NK-92 (cell line): Measurements from ENCODE around the gene WDFY3.

ENCODE experiments used
- DNase-seq: peaks from one replicate; lab custom pipeline; 2025; ENCODE audit not compliant: unreplicated experiment; lab: John Stamatoyannopoulos, UW

The WDFY3 gene

DNA sequence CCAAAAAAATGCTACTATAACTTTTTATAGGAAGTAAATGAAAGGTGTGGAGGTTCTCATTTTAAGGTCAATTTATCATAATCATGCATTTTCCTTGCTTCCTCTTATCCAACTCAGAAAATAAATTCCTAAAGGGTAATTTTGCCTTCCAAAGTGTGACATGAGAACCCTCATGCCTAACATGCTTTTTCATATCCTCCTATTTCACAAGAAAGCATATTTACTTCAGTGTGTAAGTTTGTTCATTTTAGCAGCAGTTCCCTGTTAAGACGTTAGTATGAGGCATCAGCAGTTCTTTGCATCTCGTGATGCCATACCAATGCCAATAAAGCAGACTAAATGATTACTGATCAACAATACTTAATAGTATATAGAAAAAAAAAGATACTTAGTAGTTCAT lies 18.4 kb downstream of the WDFY3 start:
- DNase-seq = no peak

- DNase-seq = no peak
Observed at GRCh38 chr4:84944947-84945346, 21.5 kb downstream of the WDFY3 start.

- no peak for DNase-seq
Observed at GRCh38 chr4:84940960-84941359, 25.5 kb downstream of the WDFY3 start.

DNA sequence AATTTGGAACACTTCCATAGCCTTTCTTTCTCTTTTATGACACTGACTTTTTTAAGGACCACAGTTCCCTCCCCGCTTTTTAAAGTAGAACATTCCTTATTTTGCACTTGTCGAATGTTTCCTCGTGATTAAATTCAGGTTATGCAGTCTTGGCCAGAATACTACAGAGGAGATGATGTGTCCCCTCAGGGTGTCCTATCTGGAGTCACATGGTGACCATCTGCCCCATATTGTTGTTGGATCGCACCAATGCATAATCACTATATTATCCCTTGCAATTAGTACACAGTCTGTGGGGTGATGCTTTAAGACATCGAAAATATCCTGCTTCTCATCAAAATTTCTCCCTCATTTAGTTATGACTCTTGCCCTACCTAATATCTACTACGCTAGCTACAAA lies 27.4 kb downstream of the WDFY3 start:
- no peak for DNase-seq

DNA sequence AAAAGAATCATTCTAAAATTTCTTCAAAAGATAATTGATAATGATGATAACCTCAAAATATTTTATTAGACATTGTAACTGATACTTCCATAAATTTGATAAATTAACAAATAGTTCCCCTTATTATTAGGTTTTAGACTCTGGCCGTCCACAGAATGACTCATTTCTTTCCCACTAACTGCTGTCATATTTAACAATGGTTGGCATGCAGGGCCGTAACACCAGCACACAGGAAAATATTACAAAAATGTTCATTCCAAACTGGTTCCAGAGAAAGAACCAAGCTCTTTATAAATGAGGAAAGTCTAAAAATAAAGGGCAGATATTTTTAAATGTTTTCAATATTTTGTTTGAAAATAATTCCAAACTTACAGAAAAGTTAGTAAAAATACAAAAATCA lies 28.2 kb downstream of the WDFY3 start:
- no peak for DNase-seq

GRCh38 chr4:84937381-84937977 lies 29.0 kb downstream of the WDFY3 start:
- no peak for DNase-seq

- no peak for DNase-seq
Observed at GRCh38 chr4:84936123-84936522, 30.4 kb downstream of the WDFY3 start.

DNA sequence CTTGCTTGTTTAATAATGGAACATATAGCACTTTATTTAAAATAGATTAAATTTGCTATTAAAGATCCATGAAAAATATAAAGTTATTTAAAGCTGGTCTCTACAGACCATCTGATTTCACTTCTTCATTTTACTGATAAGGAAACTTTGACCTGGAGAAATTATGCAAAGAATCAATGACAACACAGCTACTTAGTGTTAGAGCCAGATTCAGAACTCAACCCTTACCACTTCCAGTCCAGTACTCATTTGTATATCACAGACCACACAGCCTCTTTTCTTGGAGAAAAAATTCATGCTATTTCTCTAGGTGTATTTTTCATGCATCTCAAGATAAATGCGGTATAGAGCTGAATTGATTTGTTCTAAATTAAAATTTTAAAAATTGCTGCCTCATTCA lies 34.0 kb downstream of the WDFY3 start:
- DNase-seq = no peak

- no peak for DNase-seq
Observed at GRCh38 chr4:84931961-84932360, 34.5 kb downstream of the WDFY3 start.

DNA sequence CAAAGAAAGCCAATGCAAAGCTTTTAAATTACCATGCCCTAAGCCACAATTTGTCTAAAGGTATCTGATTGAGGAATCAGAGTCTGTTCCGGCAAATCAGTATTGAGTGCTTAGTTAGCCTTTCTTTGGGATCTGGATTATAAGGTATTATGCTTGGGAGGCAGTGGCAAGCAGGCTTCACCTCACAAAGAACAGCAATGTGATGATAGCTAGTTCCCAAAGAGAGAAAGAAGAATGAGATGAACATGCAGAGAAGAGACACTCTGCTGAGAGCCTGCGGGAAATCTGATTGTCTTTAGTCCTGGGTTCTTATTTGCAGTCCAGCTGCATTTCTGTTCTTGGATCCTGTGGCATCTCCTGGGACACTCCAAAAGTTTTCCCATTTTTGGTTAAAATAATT lies 35.2 kb downstream of the WDFY3 start:
- no peak for DNase-seq

- DNase-seq = no peak
Observed at GRCh38 chr4:84928089-84928488, 38.4 kb downstream of the WDFY3 start.

DNA sequence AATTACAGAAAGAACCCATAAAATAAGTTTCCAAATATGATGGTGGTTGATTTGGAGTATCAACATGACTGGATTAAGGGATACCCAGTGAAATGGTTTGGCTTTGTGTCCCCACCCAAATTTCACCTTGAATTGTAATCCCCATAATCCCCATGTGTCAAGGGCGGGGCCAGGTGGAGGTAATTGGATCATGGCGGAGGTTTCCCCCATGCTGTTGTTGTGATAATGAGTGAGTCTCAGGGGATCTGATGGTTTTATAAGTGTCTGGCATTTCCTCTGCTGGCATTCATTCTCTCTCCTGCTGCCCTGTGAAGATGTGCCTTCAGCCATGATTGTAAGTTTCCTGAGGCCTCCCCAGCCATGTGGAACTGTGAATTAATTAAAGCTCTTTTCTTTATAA lies 39.1 kb downstream of the WDFY3 start:
- DNase-seq = no peak

- no peak for DNase-seq
Observed at GRCh38 chr4:84925558-84925957, 40.9 kb downstream of the WDFY3 start.

DNA sequence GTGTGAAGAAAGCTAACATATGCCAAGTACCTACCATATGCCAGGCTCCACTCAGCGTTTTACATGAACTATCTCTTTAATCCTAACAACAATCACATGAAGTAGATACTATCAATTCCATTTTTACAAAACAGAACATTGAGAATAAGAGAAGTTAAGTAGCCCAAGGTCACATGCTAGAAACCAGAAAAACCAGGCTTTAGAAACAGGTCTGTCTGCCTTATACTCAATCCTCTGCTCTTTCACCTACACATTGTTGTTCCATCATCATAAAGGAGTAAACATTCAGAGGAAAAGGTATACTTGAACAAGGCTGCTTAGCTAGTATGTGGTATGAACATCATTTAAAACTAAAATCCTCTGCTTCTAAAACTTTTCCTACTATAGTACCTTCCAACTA lies 42.1 kb downstream of the WDFY3 start:
- DNase-seq = no peak

DNA sequence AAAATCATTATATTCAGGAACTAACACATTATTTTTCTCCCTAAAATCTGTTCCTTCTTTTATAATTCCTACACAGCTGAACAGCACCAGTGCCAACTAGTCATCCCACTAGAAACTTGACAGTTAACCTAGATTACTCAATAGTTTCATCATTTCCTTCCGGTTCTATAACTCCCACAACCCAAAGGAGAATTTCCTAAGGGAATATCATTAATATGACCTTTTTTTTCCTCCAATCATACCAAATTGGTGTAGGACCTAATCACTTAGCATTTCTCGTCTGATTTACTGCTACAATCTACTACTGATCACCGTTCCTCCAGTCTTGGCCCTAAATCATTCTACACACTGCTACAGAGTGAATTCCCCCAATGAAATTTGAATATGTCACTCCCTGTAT lies 45.9 kb downstream of the WDFY3 start:
- no peak for DNase-seq

DNA sequence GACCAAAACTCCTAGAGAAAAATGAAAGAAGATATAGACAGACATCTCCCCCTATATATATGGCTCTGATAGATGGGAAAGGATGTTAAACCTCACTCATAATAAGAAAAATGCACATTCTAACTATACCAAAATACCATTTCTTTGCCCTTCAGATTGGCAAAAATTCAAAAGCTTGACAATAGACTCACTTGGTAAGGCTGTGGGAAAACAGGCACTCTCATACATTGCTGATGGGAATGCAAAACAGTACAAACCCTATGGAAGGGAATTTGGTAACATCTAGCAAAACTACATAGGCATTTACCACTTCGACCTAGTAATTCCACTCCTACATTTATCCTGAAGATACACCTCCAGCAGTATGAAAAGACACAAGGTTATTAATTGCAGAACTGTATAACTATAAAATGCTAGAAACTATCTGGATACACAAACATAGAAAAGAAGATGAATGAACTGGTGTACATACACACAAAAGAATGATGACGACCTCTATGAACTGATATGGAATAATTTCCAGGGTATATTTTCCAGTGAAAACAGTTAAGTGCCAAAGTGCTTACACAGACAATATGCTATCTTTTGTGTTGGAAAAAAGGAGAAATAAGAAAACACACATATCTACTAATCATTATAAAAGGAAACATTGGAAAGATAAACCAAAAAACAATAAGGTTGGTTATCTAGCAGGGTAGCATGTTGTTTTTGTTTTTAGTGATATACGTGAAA lies 48.5 kb downstream of the WDFY3 start:
- DNase-seq = no peak

DNA sequence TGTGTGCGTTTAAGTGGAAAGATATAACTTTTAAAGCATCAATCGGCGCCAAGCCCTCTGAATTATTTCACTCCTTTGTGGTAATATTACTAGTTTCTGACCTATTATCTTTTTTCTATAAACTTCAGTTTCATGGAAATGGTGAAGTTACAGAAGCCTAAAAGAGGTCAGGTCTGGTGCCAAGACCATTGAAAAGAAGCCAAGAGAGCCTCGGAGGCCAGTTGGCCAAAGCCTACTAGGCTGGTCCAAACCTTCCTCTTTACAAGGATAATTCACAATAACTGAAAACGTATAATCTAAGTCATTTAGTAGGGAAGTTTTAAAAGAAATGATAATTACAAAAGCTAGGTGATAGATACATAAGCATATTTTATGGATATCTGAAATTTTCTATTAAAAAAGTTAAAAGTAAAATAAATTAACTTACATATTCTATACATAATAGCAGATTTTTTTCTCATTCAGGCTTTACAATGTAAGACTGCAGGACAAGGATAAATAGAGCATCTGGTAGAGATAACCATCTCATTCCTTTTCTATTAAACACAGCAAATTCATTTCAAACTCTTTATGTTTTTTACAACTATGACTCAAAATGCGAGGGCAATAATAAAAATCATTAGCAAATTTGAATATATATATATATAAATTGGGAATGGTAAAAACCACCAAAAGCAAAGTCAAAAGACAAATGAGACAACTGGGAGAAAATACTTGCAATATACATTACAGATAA lies 49.2 kb downstream of the WDFY3 start:
- no peak for DNase-seq

DNA sequence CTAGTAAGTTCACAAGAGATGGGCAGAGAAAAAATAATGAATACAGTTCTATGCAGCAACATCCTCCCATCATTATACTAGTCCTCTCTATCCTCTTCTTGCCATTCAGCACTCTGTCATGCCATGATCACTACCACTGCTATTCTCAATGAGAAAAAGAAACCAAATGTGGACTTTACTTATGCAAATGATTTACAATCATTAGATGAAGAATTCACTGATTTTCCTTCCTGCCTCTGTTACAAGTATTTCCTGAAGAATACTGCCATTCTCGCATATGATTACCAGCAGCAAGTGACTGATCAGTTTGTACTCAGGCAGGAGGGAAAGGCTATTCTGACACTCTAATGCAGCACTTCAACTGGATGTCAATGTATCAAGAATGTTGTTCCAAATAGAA lies 50.3 kb downstream of the WDFY3 start:
- DNase-seq = no peak

DNA sequence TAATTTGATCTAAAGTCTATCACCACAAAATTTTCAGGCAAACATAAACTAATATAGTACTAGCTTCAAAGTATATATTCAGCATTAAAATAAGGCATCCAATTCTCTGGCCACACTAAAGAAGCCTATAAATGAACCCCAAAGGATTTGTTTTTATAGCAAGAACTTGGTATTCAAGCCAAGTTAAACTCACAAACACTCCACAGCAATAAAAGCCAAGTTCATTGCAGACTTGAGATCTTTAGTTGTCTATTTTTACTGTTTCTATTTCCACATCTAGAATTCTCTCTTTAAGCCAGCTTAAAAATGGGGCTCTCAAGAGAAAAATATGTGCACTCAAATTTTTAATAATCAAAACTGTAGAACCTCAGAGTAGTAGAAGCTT lies 51.1 kb downstream of the WDFY3 start:
- DNase-seq = no peak

DNA sequence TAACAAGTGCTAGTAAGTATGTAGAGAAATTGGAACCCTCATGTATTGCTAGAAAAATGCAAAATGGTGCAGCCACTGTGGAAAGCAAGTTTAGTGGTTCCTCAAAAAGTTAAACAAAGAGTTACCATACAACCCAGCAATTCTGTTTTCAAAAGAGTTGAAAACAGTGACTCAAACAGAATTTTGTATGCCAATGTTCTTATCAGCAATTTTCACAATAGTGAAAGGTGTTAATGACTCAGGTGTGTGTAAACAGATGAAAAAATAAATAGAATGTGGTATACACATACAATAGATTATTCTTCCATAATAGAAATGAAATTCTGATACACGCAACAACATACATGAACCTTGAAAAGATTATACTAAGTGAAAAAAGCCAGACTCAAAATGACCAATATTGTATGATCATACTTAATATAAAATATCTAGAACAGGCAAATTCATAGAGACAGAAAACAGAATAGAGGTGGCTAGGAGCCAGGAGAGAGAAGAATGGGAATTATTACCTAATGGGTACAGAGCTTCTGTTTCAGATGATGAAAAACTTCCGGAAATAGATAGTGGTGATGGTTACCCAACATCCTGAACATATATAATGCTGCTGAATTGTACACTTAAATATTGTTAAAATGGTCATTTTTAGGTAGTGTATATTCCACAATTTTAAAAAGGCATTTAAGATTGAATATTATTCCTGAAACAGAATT lies 51.6 kb downstream of the WDFY3 start:
- DNase-seq = no peak

GRCh38 chr4:84913176-84913575 lies 53.3 kb downstream of the WDFY3 start:
- no peak for DNase-seq

DNA sequence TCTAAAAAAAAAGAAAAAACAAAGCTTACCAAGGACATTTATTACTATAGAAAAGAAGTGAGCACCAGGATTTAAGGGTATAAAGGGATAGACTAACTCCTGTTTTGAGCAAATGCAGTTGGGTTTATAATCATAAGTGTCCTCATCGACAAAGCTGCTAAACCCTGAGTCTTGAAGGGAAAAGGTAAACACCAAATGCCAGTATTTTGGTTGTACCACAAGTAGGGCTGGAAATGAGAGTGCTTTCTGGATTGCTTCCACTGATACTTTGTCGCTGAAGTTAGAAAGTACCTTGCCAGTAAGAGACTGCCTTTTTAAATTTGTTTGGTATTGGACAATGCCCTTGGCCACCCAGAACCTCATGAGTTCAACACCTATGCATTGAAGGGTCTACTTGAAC lies 53.7 kb downstream of the WDFY3 start:
- DNase-seq = no peak
